Neural progenitor cell (in vitro differentiated cells): ENCODE data around the gene UBE2U. TPM values are rescaled to one million over a fixed set of nuclear protein-coding genes. Genes with fewer than 3 reads are reported as not detected.

ENCODE experiments used
- DNase-seq: peaks from one replicate; pipeline ENCODE4 v3.0.0-alpha.2; 2016; ENCODE audit warnings: low spot score
- H2AFZ ChIP-seq: fragments of 200-600 bp; sonication (generic); replicated peaks from 2 replicates; pipeline ENCODE4 v1.6.1; 2016; ENCODE audit warnings: antibody characterized with exemption
- H3F3A ChIP-seq: fragments of 200-600 bp; sonication (generic); 2 replicates; pipeline ENCODE4 v1.6.1; 2016; ENCODE audit warnings: antibody characterized with exemption, low read depth
- H3K27ac ChIP-seq: fragments of 200-600 bp; sonication (generic); 2 replicates; pipeline ENCODE4 v1.5.1; 2016; ENCODE audit warnings: mild to moderate bottlenecking
- H3K27me3 ChIP-seq: fragments of 200-600 bp; sonication (generic); 2 replicates; pipeline ENCODE4 v1.6.1; 2016; ENCODE audit warnings: mild to moderate bottlenecking, moderate library complexity
- H3K36me3 ChIP-seq: fragments of 200-600 bp; sonication (generic); 2 replicates; pipeline ENCODE4 v1.5.1; 2016
- H3K4me1 ChIP-seq: fragments of 200-600 bp; sonication (generic); 2 replicates; pipeline ENCODE4 v1.6.1; 2016; ENCODE audit warnings: mixed run types
- H3K4me2 ChIP-seq: fragments of 200-600 bp; sonication (generic); 2 replicates; pipeline ENCODE4 v1.6.1; 2016
- H3K4me3 ChIP-seq: fragments of 200-600 bp; sonication (generic); 2 replicates; pipeline ENCODE4 v1.5.1; 2016
- H3K79me2 ChIP-seq: fragments of 200-600 bp; sonication (generic); 2 replicates; pipeline ENCODE4 v1.6.1; 2016; ENCODE audit warnings: low read depth
- H3K9ac ChIP-seq: fragments of 200-600 bp; sonication (generic); 2 replicates; pipeline ENCODE4 v1.6.1; 2016
- H3K9me3 ChIP-seq: fragments of 200-600 bp; sonication (generic); 2 replicates; pipeline ENCODE4 v1.5.1; 2016; ENCODE audit warnings: low read depth
- H4K20me1 ChIP-seq: fragments of 200-600 bp; sonication (generic); 2 replicates; pipeline ENCODE4 v1.6.1; 2016; ENCODE audit warnings: low read depth
- H3K27ac Mint-ChIP-seq: 3 replicates; pipeline ENCODE4 v1.8.0; 2021; ENCODE audit warnings: mixed read lengths
- H3K27me3 Mint-ChIP-seq: 2 replicates; pipeline ENCODE4 v1.8.0; 2022; ENCODE audit warnings: low read depth, mild to moderate bottlenecking, inconsistent platforms, moderate library complexity, mixed read lengths; ENCODE audit not compliant: insufficient read depth
- H3K36me3 Mint-ChIP-seq: 3 replicates; pipeline ENCODE4 v1.8.0; 2021; ENCODE audit warnings: mixed read lengths
- H3K4me1 Mint-ChIP-seq: 3 replicates; pipeline ENCODE4 v1.8.0; 2021; ENCODE audit warnings: mixed read lengths
- H3K4me3 Mint-ChIP-seq: 3 replicates; pipeline ENCODE4 v1.8.0; 2021; ENCODE audit warnings: mild to moderate bottlenecking, moderate library complexity, mixed read lengths
- H3K9me3 Mint-ChIP-seq: 3 replicates; pipeline ENCODE4 v1.8.0; 2020; ENCODE audit warnings: mixed read lengths
- CTCF ChIP-seq: fragments of 200-600 bp; sonication (generic); IDR thresholded peaks from 2 replicates; pipeline ENCODE4 v1.5.1; 2017; ENCODE audit warnings: antibody characterized with exemption, mild to moderate bottlenecking
- EZH2 ChIP-seq: fragments of 200-600 bp; sonication (generic); IDR thresholded peaks from 2 replicates; pipeline ENCODE4 v1.6.1; 2017; ENCODE audit warnings: antibody characterized with exemption, mild to moderate bottlenecking, moderate library complexity
- EZH2phosphoT487 ChIP-seq: fragments of 200-600 bp; sonication (generic); IDR thresholded peaks from 2 replicates; pipeline ENCODE4 v1.6.1; 2017; ENCODE audit warnings: antibody characterized with exemption
- total RNA-seq: library from RNA; depleted of rRNA; stranded (reverse); fragments of >200 nt; gene quantifications from 2 replicates; pipeline ENCODE4 v1.2.3, GENCODE V29; 2015; ENCODE audit warnings: low replicate concordance

UBE2U gene
- total RNA-seq, 1 donor from 2014 or later: not detected

DNA sequence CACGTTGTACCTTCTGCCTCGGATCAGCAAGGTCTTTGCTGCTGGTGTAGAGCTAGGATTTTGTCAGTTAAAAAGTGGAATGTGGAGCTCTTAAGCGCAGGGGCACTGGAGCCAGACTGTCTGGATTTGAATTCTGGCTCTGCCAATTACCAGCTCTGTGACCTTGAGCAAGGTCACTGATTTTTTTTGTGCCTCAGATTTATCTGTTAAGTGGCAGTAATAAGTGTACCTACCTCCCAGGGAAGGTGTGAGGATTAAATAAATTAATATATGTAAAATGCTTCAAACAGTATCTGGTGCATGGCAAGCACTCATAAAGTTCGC, 40.3 kb downstream of the UBE2U start:
- TF ChIP-seq CTCF (no peak), EZH2phosphoT487 (no peak), EZH2 (no peak)
- H3K27me3 Mint-ChIP-seq: no peaks in the 10 kb centered on the region
- no peak overlapping the region for H3K4me3 Mint-ChIP-seq
- H3K4me2 ChIP-seq: no peak overlapping the region
- no peaks in the 10 kb centered on the region for H4K20me1 ChIP-seq
- peaks cover 22% of the 10 kb centered on the region for H3K4me1 Mint-ChIP-seq
- DNase-seq: no peak
- H3K9me3 Mint-ChIP-seq: no peaks in the 10 kb centered on the region
- H3K9ac ChIP-seq: no peak overlapping the region
- no peaks in the 10 kb centered on the region for H3K79me2 ChIP-seq
- H3F3A ChIP-seq: peaks cover 20% of the 10 kb centered on the region
- no peak overlapping the region for H3K27ac ChIP-seq
- H3K4me1 ChIP-seq: peaks cover 17% of the 10 kb centered on the region
- H2AFZ ChIP-seq: no peak overlapping the region
- no peaks in the 10 kb centered on the region for H3K36me3 Mint-ChIP-seq
- no peaks in the 10 kb centered on the region for H3K27me3 ChIP-seq
- no peak overlapping the region for H3K27ac Mint-ChIP-seq
- H3K36me3 ChIP-seq: no peaks in the 10 kb centered on the region
- no peaks in the 10 kb centered on the region for H3K9me3 ChIP-seq
- no peak overlapping the region for H3K4me3 ChIP-seq

DNA sequence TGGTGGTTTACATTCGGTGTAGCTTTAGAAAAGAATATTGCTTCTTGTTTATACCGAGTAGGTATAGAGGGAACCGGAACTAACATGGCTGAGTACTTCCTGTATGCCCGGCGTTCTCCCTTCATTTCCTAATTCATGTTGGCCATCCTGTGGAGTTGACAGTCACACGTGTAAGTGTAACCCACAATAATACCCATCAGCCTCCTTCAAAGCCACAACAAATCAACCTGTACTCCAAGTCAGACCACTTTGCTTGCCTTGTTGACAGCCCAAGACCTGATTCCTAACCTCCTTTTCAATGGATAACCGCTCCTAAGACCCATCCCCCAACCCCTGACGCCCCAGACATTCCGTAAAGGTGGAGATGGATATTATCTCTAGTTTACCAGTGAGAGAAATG, 42.1 kb downstream of the UBE2U start:
- Histone ChIP-seq H3K27me3 (no peaks in the 10 kb centered on the region), H3K4me3 (no peak overlapping the region), H3K4me1 (peaks cover 17% of the 10 kb centered on the region), H3F3A (peaks cover 20% of the 10 kb centered on the region), H3K27ac (no peak overlapping the region), H3K9me3 (no peaks in the 10 kb centered on the region), H3K9ac (no peak overlapping the region), H3K36me3 (no peaks in the 10 kb centered on the region), H4K20me1 (no peaks in the 10 kb centered on the region), H2AFZ (peak overlapping the region; percentile 35), H3K79me2 (no peaks in the 10 kb centered on the region), H3K4me2 (peak overlapping the region; percentile 46)
- TF ChIP-seq CTCF (no peak), EZH2 (no peak), EZH2phosphoT487 (no peak)
- Mint-ChIP-seq H3K4me3 (no peak overlapping the region), H3K27ac (peak overlapping the region; percentile 22), H3K36me3 (no peaks in the 10 kb centered on the region), H3K4me1 (peaks cover 22% of the 10 kb centered on the region), H3K27me3 (no peaks in the 10 kb centered on the region), H3K9me3 (no peaks in the 10 kb centered on the region)
- no peak for DNase-seq

DNA sequence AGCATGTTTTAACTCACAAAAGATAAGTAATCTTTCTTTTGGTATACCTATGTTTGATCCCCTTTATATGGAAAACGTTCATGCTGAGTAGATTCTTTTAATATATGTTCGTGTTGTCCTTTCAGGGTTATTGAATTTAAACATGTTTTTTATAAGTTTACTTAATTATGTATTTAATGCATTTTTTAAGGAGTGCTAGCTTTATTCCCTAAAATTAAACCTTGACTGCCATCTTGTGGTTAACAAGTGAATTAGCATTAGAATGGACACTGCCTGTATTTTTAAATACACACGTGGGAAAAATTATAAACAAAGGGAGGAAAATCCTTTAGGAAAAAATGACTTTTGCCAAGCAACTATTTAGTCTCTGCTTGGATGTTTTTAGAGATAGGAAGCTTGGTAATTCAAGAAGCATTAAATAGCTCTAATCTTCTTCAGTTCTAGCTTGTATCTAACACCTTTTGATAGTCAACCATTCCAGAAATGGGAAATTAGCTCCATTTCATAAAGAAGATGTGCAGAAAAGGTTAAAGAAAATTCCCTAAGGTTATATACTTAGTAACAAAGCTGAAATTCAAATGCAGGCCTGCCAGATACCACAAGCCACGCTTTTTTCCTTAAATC, 43.0 kb downstream of the UBE2U start:
- H3K27me3 Mint-ChIP-seq: no peaks in the 10 kb centered on the region
- Histone ChIP-seq H2AFZ (no peak overlapping the region), H3K4me3 (no peak overlapping the region), H3K36me3 (no peaks in the 10 kb centered on the region), H3K9me3 (no peaks in the 10 kb centered on the region), H3K27me3 (no peaks in the 10 kb centered on the region), H3K4me2 (peak overlapping the region; percentile 46), H3K4me1 (peaks cover 17% of the 10 kb centered on the region), H4K20me1 (no peaks in the 10 kb centered on the region), H3F3A (peaks cover 20% of the 10 kb centered on the region), H3K9ac (no peak overlapping the region), H3K27ac (no peak overlapping the region), H3K79me2 (no peaks in the 10 kb centered on the region)
- H3K27ac Mint-ChIP-seq: no peak overlapping the region
- peak; percentile 91 for TF ChIP-seq CTCF
- no peak for TF ChIP-seq EZH2
- no peaks in the 10 kb centered on the region for H3K9me3 Mint-ChIP-seq
- H3K36me3 Mint-ChIP-seq: no peaks in the 10 kb centered on the region
- H3K4me1 Mint-ChIP-seq: peaks cover 22% of the 10 kb centered on the region
- no peak overlapping the region for H3K4me3 Mint-ChIP-seq
- DNase-seq: peak; percentile 55
